LNCaP clone FGC (cell line): ENCODE measurements around the gene OSR1.

Experiments
- DNase-seq: peaks from one replicate; pipeline ENCODE4 v3.0.0-alpha.2; 2011; ENCODE audit warnings: low read depth
- H3K4me3 ChIP-seq: 2 replicates; pipeline ENCODE4 v1.5.1; 2011; ENCODE audit warnings: mild to moderate bottlenecking, low read depth, low read length, control low read depth
- CTCF ChIP-seq: IDR thresholded peaks from 2 replicates; pipeline ENCODE4 v1.5.1; 2012; ENCODE audit warnings: mild to moderate bottlenecking; ENCODE audit not compliant: control insufficient read depth, insufficient read depth; ENCODE audit errors: extremely low read depth

OSR1 gene

GRCh38 chr2:19360266-19360965 lies 2.0 kb upstream of the OSR1 start:
- no peak overlapping the region for H3K4me3 ChIP-seq

GRCh38 chr2:19359456-19359855 lies 1.0 kb upstream of the OSR1 start:
- no peak overlapping the region for H3K4me3 ChIP-seq
- no peak for DNase-seq
- TF ChIP-seq CTCF, result no peak

More at GRCh38 chr2:19360266-19360965, 2.0 kb upstream of the OSR1 start:
- no peak for DNase-seq
- no peak for TF ChIP-seq CTCF

GRCh38 chr2:19359021-19359357 lies 566 bp upstream of the OSR1 start:
- no peak for TF ChIP-seq CTCF
- DNase-seq, result no peak
- no peak overlapping the region for H3K4me3 ChIP-seq

GRCh38 chr2:19357402-19358241 lies 801 bp downstream of the OSR1 start:
- DNase-seq, result no peak
- no peak for TF ChIP-seq CTCF
- 0 out of 2 replicates have a peak overlapping the region, but pooled peaks have one; percentile 23 for H3K4me3 ChIP-seq

GRCh38 chr2:19356545-19357401 lies 1.6 kb downstream of the OSR1 start:
- DNase-seq, result no peak
- no peak for TF ChIP-seq CTCF
- H3K4me3 ChIP-seq, result no peak overlapping the region

- TF ChIP-seq CTCF, result no peak
- no peak overlapping the region for H3K4me3 ChIP-seq
- no peak for DNase-seq
Observed at GRCh38 chr2:19355931-19356544, 2.4 kb downstream of the OSR1 start.
